Activated naive CD8-positive, alpha-beta T cell treated with anti-CD3 and anti-CD28 coated beads for 36 hours (primary cell): ENCODE measurements around the gene FSTL5. TPM values are rescaled to one million over a fixed set of nuclear protein-coding genes. Genes with fewer than 3 reads are reported as not detected.
"Not testable (repeated sequence)": the region's sequence is repeated elsewhere in the genome, so short reads cannot be mapped to it uniquely, and the experiment has no call there.

ENCODE experiments used
- DNase-seq: peaks from one replicate; pipeline ENCODE4 v3.0.0; 2021
- H3K27ac Mint-ChIP-seq: one replicate; pipeline ENCODE4 v1.8.0; 2022; ENCODE audit warnings: mild to moderate bottlenecking, moderate library complexity, mixed read lengths
- H3K27me3 Mint-ChIP-seq: one replicate; pipeline ENCODE4 v1.8.0; 2022; ENCODE audit warnings: mild to moderate bottlenecking, mixed read lengths
- H3K36me3 Mint-ChIP-seq: one replicate; pipeline ENCODE4 v1.8.0; 2021; ENCODE audit warnings: mild to moderate bottlenecking, mixed read lengths
- H3K4me1 Mint-ChIP-seq: one replicate; pipeline ENCODE4 v1.8.0; 2021; ENCODE audit warnings: mixed read lengths
- H3K4me3 Mint-ChIP-seq: one replicate; pipeline ENCODE4 v1.8.0; 2022; ENCODE audit warnings: mild to moderate bottlenecking, moderate library complexity, mixed read lengths
- H3K9me3 Mint-ChIP-seq: one replicate; pipeline ENCODE4 v1.8.0; 2022; ENCODE audit warnings: mixed read lengths
- total RNA-seq, 2 experiments: library from RNA; stranded (reverse); gene quantifications; one replicate each; pipeline ENCODE4 v1.2.3, GENCODE V29; 2021

Gene FSTL5
- total RNA-seq, 2 experiments from 2014 or later = not detected

GRCh38 chr4:161792991-161793390 is 370.8 kb downstream of the FSTL5 start:
- Mint-ChIP-seq H3K9me3 (no peaks in the 10 kb centered on the region), H3K36me3 (no peaks in the 10 kb centered on the region), H3K27me3 (no peaks in the 10 kb centered on the region), H3K4me3 (no peak overlapping the region), H3K4me1 (no peaks in the 10 kb centered on the region), H3K27ac (no peak overlapping the region)
- DNase-seq = no peak

GRCh38 chr4:161791796-161792556 is 371.8 kb downstream of the FSTL5 start:
- Mint-ChIP-seq H3K9me3 (no peaks in the 10 kb centered on the region), H3K4me3 (no peak overlapping the region), H3K4me1 (no peaks in the 10 kb centered on the region), H3K27ac (no peak overlapping the region), H3K36me3 (no peaks in the 10 kb centered on the region), H3K27me3 (no peaks in the 10 kb centered on the region)
- DNase-seq = no peak

- H3K9me3 Mint-ChIP-seq = peaks cover 1% of the 10 kb centered on the region
- no peak overlapping the region for H3K4me3 Mint-ChIP-seq
- H3K27me3 Mint-ChIP-seq = no peaks in the 10 kb centered on the region
- H3K4me1 Mint-ChIP-seq = no peaks in the 10 kb centered on the region
- H3K36me3 Mint-ChIP-seq = no peaks in the 10 kb centered on the region
- H3K27ac Mint-ChIP-seq = no peak overlapping the region
- no peak for DNase-seq
Observed at GRCh38 chr4:161767116-161767515, 396.7 kb downstream of the FSTL5 start.

- H3K36me3 Mint-ChIP-seq = no peaks in the 10 kb centered on the region
- H3K27ac Mint-ChIP-seq = no peak overlapping the region
- no peak for DNase-seq
- no peak overlapping the region for H3K4me3 Mint-ChIP-seq
- H3K27me3 Mint-ChIP-seq = no peaks in the 10 kb centered on the region
- H3K9me3 Mint-ChIP-seq = peaks cover 1% of the 10 kb centered on the region
- H3K4me1 Mint-ChIP-seq = no peaks in the 10 kb centered on the region
Observed at GRCh38 chr4:161762796-161763195, 401.0 kb downstream of the FSTL5 start.

- Mint-ChIP-seq H3K27ac (no peak overlapping the region), H3K36me3 (no peaks in the 10 kb centered on the region), H3K4me3 (no peak overlapping the region), H3K4me1 (no peaks in the 10 kb centered on the region), H3K27me3 (no peaks in the 10 kb centered on the region), H3K9me3 (peaks cover 1% of the 10 kb centered on the region)
- DNase-seq = no peak
Observed at GRCh38 chr4:161760008-161760407, 403.8 kb downstream of the FSTL5 start.

- H3K27ac Mint-ChIP-seq, H3K36me3 Mint-ChIP-seq, H3K27me3 Mint-ChIP-seq, H3K4me1 Mint-ChIP-seq, DNase-seq, H3K9me3 Mint-ChIP-seq, H3K4me3 Mint-ChIP-seq: not testable (repeated sequence)
Observed at GRCh38 chr4:161758412-161758811, 405.4 kb downstream of the FSTL5 start.

GRCh38 chr4:161728929-161729328 is 434.9 kb downstream of the FSTL5 start:
- H3K27me3 Mint-ChIP-seq = no peaks in the 10 kb centered on the region
- H3K36me3 Mint-ChIP-seq = no peaks in the 10 kb centered on the region
- no peak overlapping the region for H3K27ac Mint-ChIP-seq
- H3K9me3 Mint-ChIP-seq = peaks cover 5% of the 10 kb centered on the region
- H3K4me3 Mint-ChIP-seq = no peak overlapping the region
- no peaks in the 10 kb centered on the region for H3K4me1 Mint-ChIP-seq
- no peak for DNase-seq

GRCh38 chr4:161721947-161722346 is 441.9 kb downstream of the FSTL5 start:
- Mint-ChIP-seq H3K27me3 (no peaks in the 10 kb centered on the region), H3K4me3 (no peak overlapping the region), H3K9me3 (no peaks in the 10 kb centered on the region), H3K27ac (no peak overlapping the region), H3K36me3 (no peaks in the 10 kb centered on the region), H3K4me1 (no peaks in the 10 kb centered on the region)
- DNase-seq = no peak

- no peaks in the 10 kb centered on the region for H3K27me3 Mint-ChIP-seq
- H3K4me1 Mint-ChIP-seq = no peaks in the 10 kb centered on the region
- DNase-seq = no peak
- H3K27ac Mint-ChIP-seq = no peak overlapping the region
- no peak overlapping the region for H3K4me3 Mint-ChIP-seq
- no peaks in the 10 kb centered on the region for H3K36me3 Mint-ChIP-seq
- peaks cover 4% of the 10 kb centered on the region for H3K9me3 Mint-ChIP-seq
Observed at GRCh38 chr4:161717084-161717483, 446.7 kb downstream of the FSTL5 start.

GRCh38 chr4:161714931-161715330 is 448.9 kb downstream of the FSTL5 start:
- Mint-ChIP-seq H3K9me3 (peaks cover 4% of the 10 kb centered on the region), H3K27ac (no peak overlapping the region), H3K36me3 (no peaks in the 10 kb centered on the region), H3K4me1 (no peaks in the 10 kb centered on the region), H3K27me3 (no peaks in the 10 kb centered on the region), H3K4me3 (no peak overlapping the region)
- DNase-seq = no peak

- Mint-ChIP-seq H3K4me1 (no peaks in the 10 kb centered on the region), H3K4me3 (no peak overlapping the region), H3K9me3 (peaks cover 4% of the 10 kb centered on the region), H3K27ac (no peak overlapping the region), H3K36me3 (no peaks in the 10 kb centered on the region), H3K27me3 (no peaks in the 10 kb centered on the region)
- DNase-seq = no peak
Observed at GRCh38 chr4:161714022-161714751, 449.6 kb downstream of the FSTL5 start.

GRCh38 chr4:161704653-161705052 is 459.1 kb downstream of the FSTL5 start:
- peaks cover 9% of the 10 kb centered on the region for H3K9me3 Mint-ChIP-seq
- no peak for DNase-seq
- H3K4me3 Mint-ChIP-seq = no peak overlapping the region
- H3K27me3 Mint-ChIP-seq = no peaks in the 10 kb centered on the region
- H3K4me1 Mint-ChIP-seq = no peaks in the 10 kb centered on the region
- H3K27ac Mint-ChIP-seq = no peak overlapping the region
- no peaks in the 10 kb centered on the region for H3K36me3 Mint-ChIP-seq

GRCh38 chr4:161704040-161704439 is 459.8 kb downstream of the FSTL5 start:
- peaks cover 9% of the 10 kb centered on the region for H3K9me3 Mint-ChIP-seq
- H3K36me3 Mint-ChIP-seq = no peaks in the 10 kb centered on the region
- no peak overlapping the region for H3K4me3 Mint-ChIP-seq
- no peaks in the 10 kb centered on the region for H3K4me1 Mint-ChIP-seq
- H3K27ac Mint-ChIP-seq = no peak overlapping the region
- no peaks in the 10 kb centered on the region for H3K27me3 Mint-ChIP-seq
- DNase-seq = no peak

- Mint-ChIP-seq H3K27ac (no peak overlapping the region), H3K9me3 (peaks cover 10% of the 10 kb centered on the region)
- DNase-seq = no peak
Observed at GRCh38 chr4:161702287-161702686, 461.5 kb downstream of the FSTL5 start.

GRCh38 chr4:161696944-161697343 is 466.9 kb downstream of the FSTL5 start:
- H3K36me3 Mint-ChIP-seq = no peaks in the 10 kb centered on the region
- H3K4me3 Mint-ChIP-seq = no peak overlapping the region
- no peaks in the 10 kb centered on the region for H3K4me1 Mint-ChIP-seq
- peaks cover 3% of the 10 kb centered on the region for H3K9me3 Mint-ChIP-seq
- no peaks in the 10 kb centered on the region for H3K27me3 Mint-ChIP-seq
- DNase-seq = no peak
- no peak overlapping the region for H3K27ac Mint-ChIP-seq

More at GRCh38 chr4:161702287-161702686, 461.5 kb downstream of the FSTL5 start:
- Mint-ChIP-seq H3K4me3 (no peak overlapping the region), H3K36me3 (no peaks in the 10 kb centered on the region), H3K4me1 (no peaks in the 10 kb centered on the region), H3K27me3 (no peaks in the 10 kb centered on the region)

GRCh38 chr4:161680146-161680545 is 483.7 kb downstream of the FSTL5 start:
- DNase-seq = no peak
- no peaks in the 10 kb centered on the region for H3K36me3 Mint-ChIP-seq
- no peaks in the 10 kb centered on the region for H3K4me1 Mint-ChIP-seq
- no peak overlapping the region for H3K4me3 Mint-ChIP-seq
- peaks cover 4% of the 10 kb centered on the region for H3K9me3 Mint-ChIP-seq
- no peak overlapping the region for H3K27ac Mint-ChIP-seq
- H3K27me3 Mint-ChIP-seq = no peaks in the 10 kb centered on the region
